TTC549 (cell line): Measurements from ENCODE around the gene COL27A1.

Source experiments
- FAIRE-seq: peaks from 2 replicates; lab custom pipeline; 2012; peaks lifted over from hg19 to GRCh38; lab: Jason Lieb, UNC

Gene COL27A1

GRCh38 chr9:114169029-114169951 is 14.0 kb downstream of the COL27A1 start:
- FAIRE-seq: no peak

- no peak for FAIRE-seq
Measured at GRCh38 chr9:114169952-114170770, 14.8 kb downstream of the COL27A1 start.

GRCh38 chr9:114170771-114171461 is 15.6 kb downstream of the COL27A1 start:
- FAIRE-seq: no peak

DNA sequence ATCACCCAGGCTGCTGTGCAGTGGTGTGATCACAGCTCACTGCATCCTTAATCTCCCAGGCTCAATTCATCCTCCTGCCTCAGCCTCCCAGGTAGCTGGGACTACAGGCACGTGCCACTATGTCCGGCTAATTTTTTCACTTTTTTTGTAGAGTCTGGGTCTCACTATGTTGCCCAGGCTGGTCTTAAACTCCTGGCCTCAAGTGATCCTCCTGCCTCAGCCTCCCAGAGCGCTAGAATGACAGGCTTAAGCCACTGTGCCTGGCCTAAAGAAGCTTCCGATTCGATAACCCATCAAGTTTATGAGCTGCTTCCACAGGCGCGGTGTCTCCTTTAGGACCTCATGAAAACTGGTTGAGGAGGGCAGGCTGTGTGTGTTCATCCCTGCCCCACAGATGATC is 16.2 kb downstream of the COL27A1 start:
- FAIRE-seq: no peak

DNA sequence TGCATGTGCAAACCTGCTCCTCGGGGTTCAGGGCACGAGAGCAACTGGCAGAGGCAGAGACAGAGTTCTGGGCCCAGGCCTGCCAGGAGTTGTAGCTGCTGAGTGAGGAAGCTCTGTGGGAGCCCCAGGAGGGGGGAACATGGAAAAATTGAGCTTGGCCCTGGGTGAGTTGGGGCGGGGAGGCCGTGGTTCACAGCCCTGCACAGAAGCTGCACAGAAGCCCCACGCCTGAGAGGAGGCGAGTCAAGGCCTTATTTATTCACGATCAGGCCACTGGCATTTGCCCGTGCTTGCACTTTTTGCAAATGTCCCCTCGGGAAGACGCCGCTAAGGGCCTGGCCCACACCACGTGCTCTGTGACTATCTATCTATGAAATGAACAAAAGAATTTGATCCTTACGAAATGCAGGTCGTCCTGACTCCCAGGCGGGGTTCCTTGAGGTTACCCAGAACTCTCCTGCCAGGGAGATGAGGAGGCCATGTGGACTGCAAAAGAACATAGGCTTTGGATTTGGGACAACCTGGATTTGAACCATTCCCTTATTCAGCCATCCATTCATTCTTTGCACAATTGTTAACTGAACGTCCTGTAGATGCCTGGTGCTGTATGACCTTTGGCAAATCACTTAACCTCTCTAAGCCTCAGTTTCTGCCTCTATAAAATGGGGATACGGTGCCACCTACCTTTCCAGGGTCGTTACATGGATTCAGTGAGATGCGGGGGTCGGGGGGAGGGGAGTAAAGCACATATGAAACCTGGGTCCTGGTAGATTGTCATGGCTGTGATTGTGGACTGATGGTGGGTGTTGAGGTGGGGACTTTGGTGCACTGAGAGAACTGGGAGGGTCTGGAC is 17.9 kb downstream of the COL27A1 start:
- no peak for FAIRE-seq

GRCh38 chr9:114174557-114174875 is 19.2 kb downstream of the COL27A1 start:
- FAIRE-seq: no peak

DNA sequence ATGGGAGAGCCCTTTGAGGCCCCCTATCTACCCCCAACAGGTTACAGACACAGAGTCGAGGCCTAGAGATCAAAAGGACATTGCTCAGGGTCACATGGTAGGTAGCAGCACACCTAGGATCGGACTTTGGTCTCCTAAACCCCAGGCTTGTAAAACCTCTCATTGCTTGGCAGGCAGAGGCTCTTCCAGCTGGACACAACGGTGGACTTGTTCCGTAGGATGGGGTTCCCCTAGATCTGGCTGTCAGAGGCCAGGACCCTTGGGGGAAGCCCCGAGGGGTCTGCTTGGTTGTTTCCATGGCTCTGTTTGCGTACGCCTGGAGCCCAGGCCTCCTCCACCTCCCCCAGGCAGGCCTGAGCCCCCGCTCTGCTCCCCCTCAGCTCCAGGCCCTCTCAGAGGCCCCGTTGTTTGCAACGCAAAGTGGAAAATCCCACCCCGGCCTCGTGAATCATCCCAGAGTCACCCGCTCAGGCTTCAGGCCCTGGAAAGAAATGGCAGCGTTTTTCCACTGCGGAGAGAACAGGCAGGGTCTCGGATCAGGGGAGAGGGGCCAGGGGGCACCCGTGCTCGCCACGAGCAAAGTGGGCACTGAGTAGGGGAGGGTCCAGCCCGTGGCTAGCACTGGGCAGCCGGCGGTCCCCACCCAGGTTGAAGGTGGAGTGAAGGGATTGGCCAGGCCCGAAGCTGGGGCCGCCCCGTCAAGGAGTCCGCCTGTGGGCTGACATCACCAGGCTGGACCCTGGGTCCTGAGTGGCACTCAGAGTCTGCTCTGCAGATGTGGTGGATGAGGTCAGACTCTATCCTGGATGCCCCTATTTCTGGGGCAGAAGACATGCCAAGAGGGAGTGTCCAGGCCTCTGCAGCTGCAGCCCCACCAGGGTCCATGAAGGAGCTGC is 19.8 kb downstream of the COL27A1 start:
- no peak for FAIRE-seq

- no peak for FAIRE-seq
Measured at GRCh38 chr9:114176624-114177291, 21.4 kb downstream of the COL27A1 start.

GRCh38 chr9:114177423-114178064 is 22.2 kb downstream of the COL27A1 start:
- FAIRE-seq: no peak

DNA sequence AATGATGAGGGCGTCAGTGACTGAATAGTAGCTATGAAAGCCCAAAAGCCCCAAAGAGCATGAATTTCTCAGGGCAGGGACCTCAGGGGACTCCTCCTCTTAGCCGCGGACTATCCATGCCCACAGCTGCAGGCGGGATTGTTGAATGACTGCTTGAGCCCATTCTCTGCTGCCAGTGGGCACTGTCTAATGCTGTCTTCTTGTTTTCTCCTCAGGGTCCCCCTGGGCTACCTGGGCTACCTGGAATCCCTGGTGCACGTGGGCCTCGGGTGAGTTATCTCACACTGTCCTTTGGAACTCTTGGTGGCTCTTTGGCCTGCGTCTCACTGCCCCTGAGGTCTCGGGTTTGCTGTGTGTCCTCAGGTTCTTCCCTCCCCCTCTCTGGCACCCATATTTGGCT is 22.7 kb downstream of the COL27A1 start:
- FAIRE-seq: no peak

- FAIRE-seq: no peak
Measured at GRCh38 chr9:114178756-114179450, 23.6 kb downstream of the COL27A1 start.

DNA sequence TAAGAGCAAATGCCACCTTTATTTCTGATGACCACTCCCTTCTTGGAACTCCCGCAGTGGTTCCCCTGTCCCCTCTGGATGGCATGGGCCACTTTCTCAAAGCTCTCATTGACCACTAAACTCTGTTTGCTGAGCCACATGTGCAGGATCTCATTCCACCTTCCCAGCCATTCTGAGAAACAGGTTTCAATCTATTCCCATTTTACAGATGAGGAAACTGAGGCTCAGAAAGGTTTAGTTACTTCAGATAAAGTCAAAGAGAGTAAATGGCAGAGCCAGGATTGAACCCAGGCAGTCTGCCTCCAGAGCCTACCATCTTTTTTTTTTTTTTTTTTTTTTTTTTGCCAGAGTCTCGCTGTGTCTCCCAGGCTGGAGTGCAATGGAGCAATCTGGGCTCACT is 24.2 kb downstream of the COL27A1 start:
- FAIRE-seq: no peak

- FAIRE-seq: no peak
Measured at GRCh38 chr9:114180696-114181606, 25.6 kb downstream of the COL27A1 start.

GRCh38 chr9:114181607-114182409 is 26.5 kb downstream of the COL27A1 start:
- FAIRE-seq: no peak

DNA sequence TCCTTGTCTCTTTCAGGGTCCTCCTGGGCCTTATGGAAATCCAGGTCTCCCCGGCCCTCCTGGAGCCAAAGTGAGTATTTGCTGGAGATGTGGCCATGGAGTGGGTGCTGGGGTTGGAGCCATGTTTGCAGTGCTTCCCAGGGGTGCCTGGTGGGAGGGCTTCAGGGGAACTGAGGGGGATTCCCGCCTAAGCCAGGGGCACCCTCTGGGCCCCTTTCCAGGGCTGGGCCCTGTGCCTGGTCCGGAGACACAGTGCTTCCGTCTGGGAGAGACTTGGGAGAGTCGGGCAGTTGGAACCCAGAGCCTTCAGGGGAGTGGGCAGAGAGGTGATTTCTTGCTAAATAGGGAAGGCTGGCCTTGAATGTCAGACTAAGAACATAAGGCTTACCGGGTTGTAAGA is 27.7 kb downstream of the COL27A1 start:
- FAIRE-seq: no peak

- FAIRE-seq: no peak
Measured at GRCh38 chr9:114184071-114184470, 28.7 kb downstream of the COL27A1 start.

GRCh38 chr9:114184866-114185265 is 29.5 kb downstream of the COL27A1 start:
- FAIRE-seq: no peak
